IPS DF 6.9 (cell line): ENCODE measurements around the gene SYNE2.

Experiments
- DNase-seq: peaks from one replicate; pipeline ENCODE4 v3.0.0-alpha.2; 2013; ENCODE audit warnings: low read depth, low spot score
- H3K27ac ChIP-seq: one replicate; pipeline ENCODE4 v1.5.1; 2013; ENCODE audit warnings: low read length, control low read depth
- H3K27me3 ChIP-seq: 2 replicates; pipeline ENCODE4 v1.6.1; 2013; ENCODE audit warnings: mild to moderate bottlenecking, low read length; ENCODE audit not compliant: control insufficient read depth, insufficient read depth
- H3K36me3 ChIP-seq: 2 replicates; pipeline ENCODE4 v1.6.1; 2013; ENCODE audit warnings: low read length; ENCODE audit not compliant: control insufficient read depth, insufficient read depth
- H3K4me1 ChIP-seq: 2 replicates; pipeline ENCODE4 v1.6.1; 2013; ENCODE audit warnings: low read length; ENCODE audit not compliant: control insufficient read depth, insufficient read depth
- H3K4me3 ChIP-seq: 2 replicates; pipeline ENCODE4 v1.5.1; 2013; ENCODE audit warnings: mild to moderate bottlenecking, low read length
- H3K9me3 ChIP-seq: 2 replicates; pipeline ENCODE4 v1.6.1; 2013; ENCODE audit warnings: low read length, inconsistent platforms; ENCODE audit not compliant: control insufficient read depth, insufficient read depth
- WGBS: extraction: QIAGEN DNeasy Blood & Tissue Kit; methylation state at CpG from one replicate; pipeline ENCODE4 v1.1.7; 2013; ENCODE audit warnings: mixed read lengths, missing lambda C conversion rate; ENCODE audit not compliant: insufficient read length, insufficient coverage; 5-methylcytosine and 5-hydroxymethylcytosine counted together

SYNE2 gene

GRCh38 chr14:64220466-64220865, 367.7 kb downstream of the SYNE2 start:
- no peaks in the 10 kb centered on the region for H3K4me1 ChIP-seq
- DNase-seq = no peak
- H3K27me3 ChIP-seq = no peaks in the 10 kb centered on the region
- no CpG with 5 or more reads among the region's 14 CpGs for whole genome bisulfite sequencing
- H3K9me3 ChIP-seq = no peaks in the 10 kb centered on the region
- H3K27ac ChIP-seq = no peak overlapping the region
- no peak overlapping the region for H3K4me3 ChIP-seq
- peaks cover 33% of the 10 kb centered on the region for H3K36me3 ChIP-seq

GRCh38 chr14:64221391-64222003, 368.7 kb downstream of the SYNE2 start:
- Histone ChIP-seq H3K36me3 (peaks cover 29% of the 10 kb centered on the region), H3K4me3 (no peak overlapping the region), H3K9me3 (no peaks in the 10 kb centered on the region), H3K4me1 (no peaks in the 10 kb centered on the region), H3K27ac (no peak overlapping the region), H3K27me3 (no peaks in the 10 kb centered on the region)
- WGBS = no CpG with 5 or more reads among the region's 14 CpGs
- no peak for DNase-seq

GRCh38 chr14:64225151-64225757, 372.4 kb downstream of the SYNE2 start:
- no peak overlapping the region for H3K4me3 ChIP-seq
- DNase-seq = no peak
- H3K36me3 ChIP-seq = peaks cover 20% of the 10 kb centered on the region
- no peaks in the 10 kb centered on the region for H3K27me3 ChIP-seq
- no peaks in the 10 kb centered on the region for H3K4me1 ChIP-seq
- no peaks in the 10 kb centered on the region for H3K9me3 ChIP-seq
- no peak overlapping the region for H3K27ac ChIP-seq
- no CpG with 5 or more reads among the region's 10 CpGs for whole genome bisulfite sequencing

GRCh38 chr14:64227856-64228255, 375.1 kb downstream of the SYNE2 start:
- Histone ChIP-seq H3K9me3 (no peaks in the 10 kb centered on the region), H3K27me3 (no peaks in the 10 kb centered on the region), H3K36me3 (peaks cover 9% of the 10 kb centered on the region), H3K27ac (no peak overlapping the region), H3K4me1 (no peaks in the 10 kb centered on the region), H3K4me3 (no peak overlapping the region)
- no CpG with 5 or more reads among the region's 1 CpG for WGBS
- no peak for DNase-seq

GRCh38 chr14:64229489-64229888, 376.7 kb downstream of the SYNE2 start:
- Histone ChIP-seq H3K27ac (no peak overlapping the region), H3K4me3 (no peak overlapping the region), H3K36me3 (peaks cover 6% of the 10 kb centered on the region), H3K4me1 (no peaks in the 10 kb centered on the region), H3K9me3 (no peaks in the 10 kb centered on the region), H3K27me3 (no peaks in the 10 kb centered on the region)
- DNase-seq = no peak
- no CpG with 5 or more reads among the region's 3 CpGs for WGBS

GRCh38 chr14:64232095-64232838, 379.5 kb downstream of the SYNE2 start:
- no peak for DNase-seq

GRCh38 chr14:64232944-64233343, 380.1 kb downstream of the SYNE2 start:
- no CpG with 5 or more reads among the region's 9 CpGs for WGBS
- DNase-seq = no peak
- Histone ChIP-seq H3K4me1 (no peaks in the 10 kb centered on the region), H3K4me3 (no peak overlapping the region), H3K9me3 (no peaks in the 10 kb centered on the region), H3K36me3 (no peaks in the 10 kb centered on the region), H3K27me3 (no peaks in the 10 kb centered on the region), H3K27ac (no peak overlapping the region)

More at GRCh38 chr14:64232095-64232838, 379.5 kb downstream of the SYNE2 start:
- H3K27me3 ChIP-seq = no peaks in the 10 kb centered on the region
- no peaks in the 10 kb centered on the region for H3K9me3 ChIP-seq
- H3K27ac ChIP-seq = no peak overlapping the region
- H3K4me1 ChIP-seq = no peaks in the 10 kb centered on the region
- WGBS = no CpG with 5 or more reads among the region's 9 CpGs
- H3K4me3 ChIP-seq = no peak overlapping the region
- no peaks in the 10 kb centered on the region; the same call in 1 of the 2 replicates for H3K36me3 ChIP-seq

- H3K4me1 ChIP-seq = no peaks in the 10 kb centered on the region
- H3K9me3 ChIP-seq = no peaks in the 10 kb centered on the region
- no CpG with 5 or more reads among the region's 4 CpGs for WGBS
- H3K4me3 ChIP-seq = no peak overlapping the region
- no peaks in the 10 kb centered on the region for H3K36me3 ChIP-seq
- H3K27me3 ChIP-seq = no peaks in the 10 kb centered on the region
- no peak overlapping the region for H3K27ac ChIP-seq
- no peak for DNase-seq
Measured at GRCh38 chr14:64233531-64234190, 380.9 kb downstream of the SYNE2 start.

GRCh38 chr14:64234877-64235651, 382.3 kb downstream of the SYNE2 start:
- H3K27ac ChIP-seq = no peak overlapping the region
- H3K4me1 ChIP-seq = no peaks in the 10 kb centered on the region
- no peaks in the 10 kb centered on the region for H3K36me3 ChIP-seq
- no CpG with 5 or more reads among the region's 24 CpGs for WGBS
- H3K4me3 ChIP-seq = no peak overlapping the region
- no peaks in the 10 kb centered on the region for H3K9me3 ChIP-seq
- no peak for DNase-seq
- no peaks in the 10 kb centered on the region for H3K27me3 ChIP-seq
